Esophagus squamous epithelium (tissue), 4 donors: ENCODE measurements around the gene TBC1D13.

Experiments
- CTCF ChIP-seq, 6 experiments: fragments of 450-650 bp in 4 of 6; fragments of 200-600 bp in 2 of 6; sonication (generic) in 2 of 6; IDR thresholded peaks; one replicate each; pipeline ENCODE4 v1.5.1; 2016 to 2019; ENCODE audit warnings: antibody characterized with exemption in 6 of 6, mild to moderate bottlenecking in 4 of 6, moderate library complexity in 4 of 6
- POLR2A ChIP-seq, 4 donors: fragments of 450-650 bp; IDR thresholded peaks; one replicate each; pipeline ENCODE4 v1.6.1; 2017; ENCODE audit warnings: antibody characterized with exemption in 4 of 4, mild to moderate bottlenecking in 4 of 4, moderate library complexity in 3 of 4

DNA sequence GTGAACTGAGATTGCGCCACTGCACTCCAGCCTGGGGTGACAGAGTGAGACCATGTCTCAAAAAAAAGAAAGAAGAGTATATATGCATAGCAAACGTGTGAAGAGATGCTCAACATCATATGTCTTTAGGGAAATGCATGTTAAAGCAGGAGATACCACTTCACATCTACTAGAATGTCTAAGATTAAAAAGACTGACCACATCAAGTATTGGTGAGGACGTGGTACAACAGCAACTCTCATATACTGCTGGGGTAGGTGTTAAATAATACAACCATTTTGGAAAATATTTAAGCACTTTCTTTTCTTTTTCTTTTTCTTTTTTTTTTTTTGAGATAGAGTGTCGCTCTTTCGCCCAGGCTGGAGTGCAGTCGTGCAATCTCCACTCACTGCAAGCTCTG lies 1.6 kb upstream of the TBC1D13 start:
- TF ChIP-seq CTCF (IDR thresholded peaks at IDR 0.05) (no peak), POLR2A (IDR thresholded peaks at IDR 0.05) (no peak)
